Stimulated activated CD4-positive, alpha-beta T cell treated with anti-CD3 and anti-CD28 coated beads, Interleukin-15, amount 100 ng/mL, for 24 hours (primary cell): ENCODE measurements around the gene PDGFB.

Source experiments
- DNase-seq: peaks from one replicate; pipeline ENCODE4 v3.0.0-alpha.2; 2020

The PDGFB gene

GRCh38 chr22:39238966-39239505, 5.7 kb downstream of the PDGFB start:
- DNase-seq, result no peak

DNA sequence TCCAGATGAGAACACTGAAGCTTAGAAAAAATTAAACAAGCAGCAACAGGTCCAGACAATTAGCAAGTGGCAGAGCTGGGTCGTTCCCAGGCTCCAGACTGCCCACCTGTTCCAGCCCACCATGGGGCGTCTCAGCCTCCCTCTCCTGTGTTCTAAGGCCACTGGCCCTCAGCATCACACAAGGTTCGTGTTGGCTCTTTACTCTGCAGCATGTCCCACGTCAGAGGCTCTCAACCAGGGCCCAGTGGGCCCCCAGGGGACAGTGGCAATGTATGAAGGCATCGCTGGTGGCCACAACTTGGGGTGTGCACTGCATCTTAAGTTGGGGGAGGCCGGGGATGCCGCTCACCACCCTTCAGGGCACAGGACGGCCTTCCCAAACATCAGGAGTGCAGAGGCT, 6.2 kb downstream of the PDGFB start:
- DNase-seq, result no peak

- DNase-seq, result no peak
Observed at GRCh38 chr22:39238101-39238466, 6.7 kb downstream of the PDGFB start.

DNA sequence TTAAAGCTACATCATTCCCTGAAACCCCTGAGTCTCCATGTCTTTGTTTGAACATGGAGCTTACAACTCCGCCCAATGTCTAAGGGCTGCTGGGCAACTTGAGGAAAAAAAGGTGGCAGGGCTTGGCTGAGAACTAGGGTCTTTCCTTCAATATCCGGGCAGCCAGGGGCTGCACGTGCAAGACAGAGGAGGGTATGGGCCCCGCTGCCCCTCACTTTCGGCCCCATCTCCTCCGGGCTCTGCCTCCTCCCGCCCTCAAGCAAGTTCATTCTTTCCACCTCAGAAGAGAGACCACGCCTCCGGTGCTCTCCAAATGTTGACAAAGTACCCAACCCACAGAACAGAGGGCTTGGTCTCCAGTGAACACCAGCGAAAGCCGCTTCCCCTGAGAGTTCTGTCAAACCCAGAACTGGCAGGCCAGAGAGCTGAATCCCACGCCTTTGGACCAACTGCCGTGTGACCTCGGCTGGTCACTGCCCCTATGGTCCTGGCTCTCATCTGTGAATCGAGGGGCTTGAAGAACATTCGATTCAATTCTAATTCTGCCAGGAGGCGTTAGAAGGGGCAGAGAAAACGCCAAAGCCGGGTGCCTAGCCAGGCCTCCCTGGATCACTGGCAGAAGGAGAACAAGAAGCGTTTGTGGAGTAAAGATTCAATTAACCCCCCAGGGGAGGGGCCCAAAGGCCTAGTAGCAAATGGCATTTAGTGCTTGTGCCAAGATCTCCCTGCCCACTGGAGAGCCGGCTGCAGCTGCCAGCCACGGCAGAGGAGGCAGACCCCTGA, 7.3 kb downstream of the PDGFB start:
- peak; percentile 74 for DNase-seq

- peak; percentile 69 for DNase-seq
Observed at GRCh38 chr22:39236321-39237317, 8.2 kb downstream of the PDGFB start.

DNA sequence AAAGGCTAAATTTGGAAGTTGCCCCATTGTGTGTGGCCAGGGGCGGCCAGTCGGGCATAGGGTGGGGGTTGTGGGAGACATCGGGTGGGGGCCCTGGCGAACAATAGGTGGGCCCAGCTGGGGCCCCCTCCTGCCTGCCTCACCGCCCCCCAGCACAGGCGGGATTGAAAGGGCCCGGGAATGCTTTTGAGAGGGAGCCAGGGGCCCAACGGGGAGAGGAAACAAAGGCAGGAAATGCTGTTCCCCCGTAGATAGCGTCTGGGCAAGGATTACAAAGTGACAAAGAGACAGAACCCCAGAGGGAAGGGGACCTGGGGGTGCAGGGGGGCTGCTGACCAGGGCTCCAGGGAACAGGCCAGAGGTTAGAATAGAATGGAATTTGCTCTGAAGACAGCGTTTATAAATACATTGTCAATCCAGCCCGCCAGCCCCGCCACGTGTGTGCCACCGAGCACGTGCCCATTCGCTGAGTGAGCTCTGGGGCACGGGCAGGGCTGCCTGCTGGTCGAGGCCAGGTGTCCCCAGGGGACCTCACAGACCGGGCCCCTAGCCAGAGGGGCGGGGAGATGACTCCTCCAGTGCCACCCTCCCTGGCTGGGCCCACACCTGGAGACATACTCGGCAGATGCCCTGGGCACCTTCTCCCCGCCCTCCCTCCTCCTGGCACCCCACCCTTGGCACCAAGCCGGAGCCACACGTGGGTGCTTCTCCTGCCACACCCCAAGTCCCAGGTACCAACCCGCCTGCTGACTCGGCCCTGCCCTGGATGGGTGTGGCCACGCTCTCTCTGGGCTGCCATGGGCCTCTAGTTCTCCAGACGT, 9.7 kb downstream of the PDGFB start:
- no peak for DNase-seq

DNA sequence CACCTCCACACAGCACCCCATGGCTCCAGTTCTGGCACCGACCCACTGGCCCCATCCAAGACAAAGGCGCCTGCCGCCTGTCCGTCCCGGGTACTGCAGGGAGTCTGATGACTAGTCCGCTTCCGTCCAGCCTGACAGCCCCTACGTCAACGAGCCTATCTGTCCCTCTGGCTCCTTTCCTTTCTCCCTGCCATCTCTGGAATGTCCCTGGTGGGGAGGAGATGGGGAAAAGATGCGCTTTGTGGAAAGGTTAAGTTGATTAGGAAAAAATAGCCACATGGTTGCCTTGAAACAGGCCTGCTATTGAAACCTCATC, 10.4 kb downstream of the PDGFB start:
- no peak for DNase-seq

DNA sequence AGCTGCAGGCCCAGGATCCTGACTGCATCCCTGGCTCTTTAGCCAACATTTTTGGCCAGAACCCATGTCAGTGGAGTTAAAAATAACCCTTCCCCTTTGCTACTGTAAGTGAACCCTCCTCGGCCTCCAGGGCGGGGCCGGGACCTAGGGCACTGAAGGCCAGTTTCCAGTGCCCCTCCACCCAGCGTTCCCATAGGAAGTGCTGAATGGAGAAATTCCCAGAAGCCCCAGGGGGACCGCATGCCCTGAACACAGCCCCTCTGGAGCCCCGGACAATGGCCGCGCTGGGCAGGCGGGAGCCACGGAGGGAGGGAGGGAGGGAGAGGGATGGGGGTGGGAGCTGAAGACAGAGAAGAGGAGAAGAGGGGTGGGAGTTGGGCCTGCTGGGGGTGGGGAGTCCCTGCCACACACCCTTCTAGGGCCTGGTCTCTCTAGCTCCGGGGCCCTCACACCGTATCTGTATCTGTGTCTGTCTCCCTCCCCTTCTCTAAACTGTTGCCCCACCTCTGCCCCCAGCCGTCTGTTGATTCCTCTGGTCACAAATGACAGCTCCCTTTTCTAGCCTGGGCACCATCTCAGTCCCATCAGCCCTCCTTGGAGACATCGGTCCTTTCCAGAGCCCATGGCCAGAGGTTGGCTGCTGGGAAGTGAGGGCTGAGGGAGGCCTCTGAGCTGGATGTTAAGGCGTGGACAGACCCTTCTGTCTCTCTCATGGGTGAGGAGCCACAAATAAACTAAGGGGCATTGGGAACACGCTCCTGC, 10.9 kb downstream of the PDGFB start:
- DNase-seq, result no peak

DNA sequence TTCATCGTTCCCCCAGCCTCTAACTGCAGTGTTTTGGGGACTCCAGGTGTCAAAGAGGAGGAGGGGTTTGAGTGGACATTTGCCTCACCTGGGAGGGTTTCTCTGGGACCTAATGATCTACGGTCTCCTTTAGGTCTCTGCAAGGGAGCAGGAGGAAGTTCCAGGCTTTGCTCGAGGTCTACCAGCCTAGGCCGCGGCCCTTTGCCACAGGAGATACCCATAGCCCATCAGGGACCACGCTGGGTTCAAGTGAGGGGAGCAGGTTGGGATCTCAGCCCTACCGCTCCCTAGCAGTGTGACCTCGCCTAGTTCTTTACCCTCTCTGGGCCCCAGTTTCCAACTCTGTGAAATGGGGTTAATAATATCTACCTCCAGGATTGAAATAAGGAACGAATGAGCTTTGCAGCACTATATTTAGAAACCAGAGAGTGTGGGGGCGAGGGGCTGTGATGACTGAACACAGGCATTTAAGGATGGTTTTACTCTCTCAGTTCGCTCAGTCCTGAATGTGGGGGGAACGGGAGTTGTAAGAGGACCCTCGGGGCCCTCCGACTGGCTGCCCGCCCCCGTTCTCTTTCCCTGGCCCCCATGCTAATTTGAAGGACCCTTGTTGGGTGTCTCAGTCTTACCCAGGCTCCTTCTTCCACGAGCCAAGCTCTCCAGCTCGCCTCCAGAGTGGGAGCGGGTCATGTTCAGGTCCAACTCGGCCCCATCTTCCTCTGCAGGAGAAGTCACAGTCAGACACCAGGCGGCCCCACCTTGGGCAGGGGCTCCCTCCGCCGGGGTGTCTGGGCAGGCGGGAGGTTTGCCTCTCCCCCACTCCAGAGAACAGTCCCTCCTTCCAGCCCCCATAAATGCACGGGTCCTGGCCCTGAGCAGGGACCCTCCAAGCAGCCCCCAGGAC, 11.7 kb downstream of the PDGFB start:
- no peak for DNase-seq

DNA sequence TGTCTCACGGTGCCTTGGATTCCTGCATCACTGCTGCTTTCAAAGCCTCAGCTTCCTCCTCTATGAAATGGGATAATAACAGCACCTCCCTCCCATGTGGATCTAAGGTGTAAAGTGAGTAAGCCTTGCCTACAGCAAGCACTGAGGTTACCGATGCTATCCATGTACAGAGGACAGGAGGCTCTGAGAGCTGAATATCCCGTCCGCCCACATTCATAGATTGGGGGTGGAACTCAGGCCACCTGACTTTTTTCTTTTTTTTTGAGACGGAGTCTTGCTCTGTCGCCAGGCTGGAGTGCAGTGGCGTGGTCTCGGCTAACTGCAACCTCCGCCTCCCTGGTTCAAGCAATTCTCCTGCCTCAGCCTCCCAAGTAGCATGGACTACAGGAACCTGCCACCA, 12.5 kb downstream of the PDGFB start:
- no peak for DNase-seq

DNA sequence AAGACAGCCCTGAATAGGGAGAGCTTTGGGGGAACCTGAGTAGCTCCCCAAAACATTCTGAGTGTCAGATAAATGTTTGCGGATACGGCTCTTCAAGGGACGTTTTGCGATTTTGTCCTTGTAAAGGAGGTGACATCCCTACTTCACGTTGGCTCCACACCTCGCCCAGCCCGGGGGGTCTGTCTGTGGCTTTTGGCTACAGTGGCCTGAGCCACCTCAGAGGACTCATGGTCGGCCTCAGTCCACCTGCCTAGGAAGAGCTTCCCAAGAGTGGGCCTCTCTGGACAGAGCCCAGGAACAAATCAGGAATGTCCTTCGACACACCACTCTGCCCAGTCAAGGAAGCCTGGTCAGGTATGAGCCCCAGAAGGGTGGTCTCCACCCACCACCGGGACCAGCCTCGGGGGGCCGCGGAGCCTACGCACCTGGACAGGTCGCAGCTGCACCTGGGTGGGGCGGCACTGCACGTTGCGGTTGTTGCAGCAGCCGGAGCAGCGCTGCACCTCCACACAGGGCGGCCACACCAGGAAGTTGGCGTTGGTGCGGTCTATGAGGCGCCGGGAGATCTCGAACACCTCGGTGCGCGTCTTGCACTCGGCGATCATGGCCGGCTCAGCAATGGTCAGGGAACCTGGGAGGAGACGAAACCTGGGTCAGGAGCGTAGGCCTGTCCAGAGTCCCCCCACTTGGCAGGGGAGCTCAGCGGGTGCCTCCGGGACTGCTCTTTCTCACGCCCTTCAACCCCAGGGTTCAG, 13.4 kb downstream of the PDGFB start:
- no peak for DNase-seq

- no peak for DNase-seq
Observed at GRCh38 chr22:39230261-39231196, 14.3 kb downstream of the PDGFB start.

- no peak for DNase-seq
Observed at GRCh38 chr22:39229688-39230260, 15.0 kb downstream of the PDGFB start.

GRCh38 chr22:39229075-39229474, 15.7 kb downstream of the PDGFB start:
- no peak for DNase-seq

GRCh38 chr22:39227542-39228272, 17.1 kb downstream of the PDGFB start:
- DNase-seq, result no peak

- no peak for DNase-seq
Observed at GRCh38 chr22:39226353-39226752, 18.4 kb downstream of the PDGFB start.

DNA sequence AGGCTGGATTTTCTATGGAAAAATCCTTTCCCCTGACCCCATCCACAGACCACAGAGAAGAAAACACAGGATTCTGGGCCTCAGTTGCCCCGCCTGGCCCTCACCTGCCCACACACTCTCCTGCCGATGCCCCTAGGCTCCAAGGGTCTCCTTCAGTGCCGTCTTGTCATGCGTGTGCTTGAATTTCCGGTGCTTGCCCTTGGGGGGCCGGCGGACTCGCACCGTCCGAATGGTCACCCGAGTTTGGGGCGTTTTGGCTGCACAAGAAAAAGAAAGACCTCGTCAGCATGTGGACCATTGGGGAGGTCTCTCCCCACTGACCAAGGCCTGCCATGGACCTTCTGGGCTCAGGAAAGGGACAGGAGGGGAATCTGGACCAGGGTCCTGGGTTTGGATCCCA, 19.2 kb downstream of the PDGFB start:
- DNase-seq, result no peak

DNA sequence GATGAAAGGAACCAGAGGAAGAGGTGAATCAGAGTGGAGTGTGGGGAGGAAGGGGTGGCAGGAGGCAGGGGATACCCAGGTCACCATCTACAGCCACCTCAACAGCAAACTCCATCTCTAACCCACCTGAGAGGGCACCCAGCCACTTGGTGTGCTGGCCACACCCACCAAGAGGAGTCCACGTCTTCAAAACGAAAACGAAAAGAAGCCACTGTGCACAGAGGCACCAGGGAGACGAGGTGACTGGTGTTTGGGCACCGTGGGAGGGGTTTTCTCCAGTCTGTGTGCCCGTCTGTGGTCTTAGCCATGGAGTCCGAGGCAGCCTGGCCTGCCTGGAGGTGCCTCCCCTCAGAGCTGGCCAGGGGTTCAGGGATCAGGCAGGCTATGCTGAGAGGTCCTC, 20.2 kb downstream of the PDGFB start:
- DNase-seq, result no peak
